ENCODE measurements around the gene SCN3B.

- no peak for TF ChIP-seq ZSCAN30 (tag by site-specific recombination; IDR thresholded peaks at IDR 0.05)
- no peak for TF ChIP-seq ZNF174 (tag by site-specific recombination; IDR thresholded peaks at IDR 0.05)
- no peak for TF ChIP-seq ZNF530 (tag by site-specific recombination; IDR thresholded peaks at IDR 0.05; ENCODE audit: low read depth)
- TF ChIP-seq, protein P1, sequence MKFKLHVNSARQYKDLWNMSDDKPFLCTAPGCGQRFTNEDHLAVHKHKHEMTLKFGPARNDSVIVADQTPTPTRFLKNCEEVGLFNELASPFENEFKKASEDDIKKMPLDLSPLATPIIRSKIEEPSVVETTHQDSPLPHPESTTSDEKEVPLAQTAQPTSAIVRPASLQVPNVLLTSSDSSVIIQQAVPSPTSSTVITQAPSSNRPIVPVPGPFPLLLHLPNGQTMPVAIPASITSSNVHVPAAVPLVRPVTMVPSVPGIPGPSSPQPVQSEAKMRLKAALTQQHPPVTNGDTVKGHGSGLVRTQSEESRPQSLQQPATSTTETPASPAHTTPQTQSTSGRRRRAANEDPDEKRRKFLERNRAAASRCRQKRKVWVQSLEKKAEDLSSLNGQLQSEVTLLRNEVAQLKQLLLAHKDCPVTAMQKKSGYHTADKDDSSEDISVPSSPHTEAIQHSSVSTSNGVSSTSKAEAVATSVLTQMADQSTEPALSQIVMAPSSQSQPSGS (tag by site-specific recombination; IDR thresholded peaks at IDR 0.05; ENCODE audit: low read depth): no peak
- no peak for TF ChIP-seq CTCF (tag by site-specific recombination; IDR thresholded peaks at IDR 0.05)
- TF ChIP-seq PATZ1 (tag by site-specific recombination; IDR thresholded peaks at IDR 0.05): no peak
- no peak for TF ChIP-seq ZEB2 (tag by site-specific recombination; IDR thresholded peaks at IDR 0.05)
- no peak for TF ChIP-seq INSM2 (tag by site-specific recombination; IDR thresholded peaks at IDR 0.05)
- TF ChIP-seq ZNF777 (tag by site-specific recombination; IDR thresholded peaks at IDR 0.05; ENCODE audit: borderline replicate concordance): no peak
- no peak for TF ChIP-seq ZNF24 (tag by site-specific recombination; IDR thresholded peaks at IDR 0.05)
- TF ChIP-seq, protein P2, sequence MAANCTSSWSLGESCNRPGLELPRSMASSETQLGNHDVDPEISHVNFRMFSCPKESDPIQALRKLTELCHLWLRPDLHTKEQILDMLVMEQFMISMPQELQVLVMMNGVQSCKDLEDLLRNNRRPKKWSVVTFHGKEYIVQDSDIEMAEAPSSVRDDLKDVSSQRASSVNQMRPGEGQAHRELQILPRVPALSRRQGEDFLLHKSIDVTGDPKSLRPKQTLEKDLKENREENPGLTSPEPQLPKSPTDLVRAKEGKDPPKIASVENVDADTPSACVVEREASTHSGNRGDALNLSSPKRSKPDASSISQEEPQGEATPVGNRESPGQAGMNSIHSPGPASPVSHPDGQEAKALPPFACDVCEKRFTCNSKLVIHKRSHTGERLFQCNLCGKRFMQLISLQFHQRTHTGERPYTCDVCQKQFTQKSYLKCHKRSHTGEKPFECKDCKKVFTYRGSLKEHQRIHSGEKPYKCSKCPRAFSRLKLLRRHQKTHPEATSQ (tag by site-specific recombination; IDR thresholded peaks at IDR 0.05): no peak
- no peak for TF ChIP-seq ZNF473 (tag by site-specific recombination; IDR thresholded peaks at IDR 0.05)
- no peak for TF ChIP-seq ZNF146 (tag by site-specific recombination; IDR thresholded peaks at IDR 0.05)
- no peak for TF ChIP-seq BCL11A (tag by site-specific recombination; IDR thresholded peaks at IDR 0.05; ENCODE audit: low read depth)
Observed at GRCh38 chr11:123630126-123630608, 24.3 kb downstream of the SCN3B start.

Measured in HEK293 (cell line).